WERI-Rb-1 (cell line): ENCODE data around the gene VAV3.

Experiments used
- DNase-seq: peaks from one replicate; pipeline ENCODE4 v3.0.0-alpha.2; 2020
- H3K27ac ChIP-seq: fragments of 250-450 bp; sonication (Bioruptor Pico); 2 replicates; pipeline ENCODE4 v1.5.1; 2020; ENCODE audit warnings: mild to moderate bottlenecking, moderate library complexity
- H3K27me3 ChIP-seq: fragments of 250-450 bp; sonication (Bioruptor Pico); 2 replicates; pipeline ENCODE4 v1.5.1; 2021; ENCODE audit warnings: mild to moderate bottlenecking, low read depth, moderate library complexity; ENCODE audit not compliant: insufficient read depth, severe bottlenecking
- H3K36me3 ChIP-seq: fragments of 250-450 bp; sonication (Bioruptor Pico); 2 replicates; pipeline ENCODE4 v1.5.1; 2020; ENCODE audit warnings: mild to moderate bottlenecking, moderate library complexity
- H3K4me3 ChIP-seq: 2 replicates; pipeline ENCODE4 v1.5.1; 2011; ENCODE audit warnings: low read depth, mild to moderate bottlenecking, control low read depth, low read length
- H3K9me3 ChIP-seq: fragments of 250-450 bp; sonication (Bioruptor Pico); 2 replicates; pipeline ENCODE4 v1.5.1; 2021; ENCODE audit warnings: mild to moderate bottlenecking, moderate library complexity; ENCODE audit not compliant: severe bottlenecking
- TF ChIP-seq, protein P1 (sequence below): IDR thresholded peaks from 2 replicates; pipeline ENCODE4 v1.5.1; 2011; ENCODE audit warnings: low read depth, mild to moderate bottlenecking, control low read depth, inconsistent platforms, low read length

Gene VAV3

DNA sequence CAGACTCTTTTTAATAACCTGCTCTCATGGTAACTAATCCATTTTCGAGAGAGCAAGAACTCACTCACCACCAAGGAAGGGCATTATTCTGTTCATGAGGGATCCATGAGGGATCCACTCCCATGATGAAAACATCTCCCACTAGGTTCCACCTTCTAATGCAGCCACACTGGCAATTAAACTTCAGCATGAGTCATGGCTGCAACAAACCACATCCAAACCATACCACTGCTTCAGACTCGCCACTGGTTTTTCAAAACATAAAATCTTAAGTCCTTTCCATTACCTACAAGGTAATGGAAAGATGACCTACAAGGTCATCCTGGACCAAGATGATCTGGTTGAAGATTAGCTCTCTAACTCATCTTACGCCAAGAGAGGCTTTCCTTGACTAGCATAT, 405.1 kb downstream of the VAV3 start:
- no peaks in the 10 kb centered on the region for H3K27me3 ChIP-seq
- TF ChIP-seq, protein P1, sequence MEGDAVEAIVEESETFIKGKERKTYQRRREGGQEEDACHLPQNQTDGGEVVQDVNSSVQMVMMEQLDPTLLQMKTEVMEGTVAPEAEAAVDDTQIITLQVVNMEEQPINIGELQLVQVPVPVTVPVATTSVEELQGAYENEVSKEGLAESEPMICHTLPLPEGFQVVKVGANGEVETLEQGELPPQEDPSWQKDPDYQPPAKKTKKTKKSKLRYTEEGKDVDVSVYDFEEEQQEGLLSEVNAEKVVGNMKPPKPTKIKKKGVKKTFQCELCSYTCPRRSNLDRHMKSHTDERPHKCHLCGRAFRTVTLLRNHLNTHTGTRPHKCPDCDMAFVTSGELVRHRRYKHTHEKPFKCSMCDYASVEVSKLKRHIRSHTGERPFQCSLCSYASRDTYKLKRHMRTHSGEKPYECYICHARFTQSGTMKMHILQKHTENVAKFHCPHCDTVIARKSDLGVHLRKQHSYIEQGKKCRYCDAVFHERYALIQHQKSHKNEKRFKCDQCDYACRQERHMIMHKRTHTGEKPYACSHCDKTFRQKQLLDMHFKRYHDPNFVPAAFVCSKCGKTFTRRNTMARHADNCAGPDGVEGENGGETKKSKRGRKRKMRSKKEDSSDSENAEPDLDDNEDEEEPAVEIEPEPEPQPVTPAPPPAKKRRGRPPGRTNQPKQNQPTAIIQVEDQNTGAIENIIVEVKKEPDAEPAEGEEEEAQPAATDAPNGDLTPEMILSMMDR, result no peak
- no peak for DNase-seq
- no peak overlapping the region for H3K27ac ChIP-seq
- H3K9me3 ChIP-seq, result no peaks in the 10 kb centered on the region
- no peaks in the 10 kb centered on the region for H3K36me3 ChIP-seq
- H3K4me3 ChIP-seq, result no peak overlapping the region

DNA sequence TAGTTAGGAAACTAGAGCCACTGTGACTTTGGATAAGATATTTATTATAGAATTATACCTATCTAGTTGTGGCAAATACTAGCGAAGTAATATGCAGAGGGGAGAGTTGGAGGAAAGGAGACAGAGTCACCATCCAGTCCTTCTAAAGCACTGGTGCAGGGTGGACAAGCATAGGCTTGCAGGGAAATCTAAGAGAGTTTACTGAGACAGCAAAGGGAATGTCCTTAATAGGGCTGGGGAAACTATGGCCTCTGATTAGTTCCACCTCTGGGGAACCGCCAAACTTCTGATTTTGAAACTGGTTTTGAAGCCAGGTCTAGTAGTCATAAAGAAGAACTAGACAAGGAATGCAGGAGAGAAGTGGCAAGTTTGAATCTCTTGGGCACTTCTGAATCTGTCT, 407.9 kb downstream of the VAV3 start:
- Histone ChIP-seq H3K4me3 (no peak overlapping the region), H3K27me3 (no peaks in the 10 kb centered on the region), H3K36me3 (no peaks in the 10 kb centered on the region), H3K27ac (no peak overlapping the region), H3K9me3 (no peaks in the 10 kb centered on the region)
- DNase-seq, result no peak
- TF ChIP-seq, protein P1, result no peak

DNA sequence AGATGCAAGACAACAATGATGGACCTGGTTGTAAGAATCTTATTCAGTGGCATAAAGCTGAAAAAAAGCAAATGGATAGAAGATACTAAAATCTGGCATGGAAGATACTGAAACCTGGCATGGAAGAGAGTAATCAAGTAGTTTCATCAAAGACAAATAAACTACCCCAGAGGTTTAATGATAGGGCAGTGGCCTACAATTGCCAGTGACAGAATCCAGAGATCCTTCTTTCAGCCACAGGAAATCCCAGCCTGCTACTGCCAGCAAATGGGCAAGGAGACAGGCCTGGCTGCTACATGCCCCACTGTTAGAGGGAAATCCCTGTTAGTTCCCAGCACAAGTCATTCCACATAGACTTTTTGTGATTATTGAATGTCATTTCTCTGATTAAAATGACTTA, 409.4 kb downstream of the VAV3 start:
- no peaks in the 10 kb centered on the region for H3K27me3 ChIP-seq
- H3K27ac ChIP-seq, result no peak overlapping the region
- DNase-seq, result no peak
- TF ChIP-seq, protein P1, result no peak
- no peaks in the 10 kb centered on the region for H3K9me3 ChIP-seq
- H3K36me3 ChIP-seq, result no peaks in the 10 kb centered on the region
- H3K4me3 ChIP-seq, result no peak overlapping the region

DNA sequence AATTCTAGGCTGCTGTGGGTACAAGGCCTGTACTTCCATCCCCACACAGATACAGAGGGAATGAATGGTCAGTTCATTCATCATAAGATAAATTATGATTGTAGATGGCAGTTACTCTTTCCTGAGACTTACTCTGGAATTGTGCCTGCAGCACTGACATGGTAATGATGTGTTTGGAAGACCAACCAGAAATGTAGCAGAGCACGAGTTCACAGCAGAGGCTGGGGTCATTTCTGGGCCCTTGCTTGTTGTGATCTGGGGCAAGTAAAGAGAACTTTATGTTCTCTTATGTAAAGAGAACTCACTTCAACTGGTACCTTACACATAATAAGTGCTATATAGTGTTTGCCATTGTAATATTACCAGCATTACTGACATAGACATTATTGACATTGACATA, 412.2 kb downstream of the VAV3 start:
- TF ChIP-seq, protein P1, result no peak
- H3K27ac ChIP-seq, result no peak overlapping the region
- H3K27me3 ChIP-seq, result no peaks in the 10 kb centered on the region
- DNase-seq, result no peak
- H3K9me3 ChIP-seq, result no peaks in the 10 kb centered on the region
- H3K36me3 ChIP-seq, result no peaks in the 10 kb centered on the region
- H3K4me3 ChIP-seq, result no peak overlapping the region

DNA sequence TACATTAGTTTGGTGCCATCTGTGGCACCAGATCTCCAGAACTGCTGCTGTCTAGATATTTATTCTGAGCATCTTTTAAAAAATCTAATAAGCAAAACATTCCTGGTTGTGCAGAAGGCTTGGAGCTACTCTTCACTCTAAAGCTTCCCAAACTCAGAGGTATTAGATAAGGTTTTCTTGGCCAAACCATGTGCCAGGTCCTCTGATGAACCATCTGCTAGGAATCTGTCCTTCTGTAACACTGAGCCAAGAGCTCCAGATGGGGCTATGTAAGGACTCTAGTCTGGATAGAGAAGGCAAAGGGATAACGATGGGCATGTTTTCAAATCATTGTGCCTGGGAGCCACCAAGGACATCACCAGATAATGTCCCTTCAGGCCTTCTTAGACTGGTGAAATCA, 413.5 kb downstream of the VAV3 start:
- Histone ChIP-seq H3K27me3 (no peaks in the 10 kb centered on the region), H3K9me3 (no peaks in the 10 kb centered on the region), H3K4me3 (no peak overlapping the region), H3K36me3 (no peaks in the 10 kb centered on the region), H3K27ac (no peak overlapping the region)
- TF ChIP-seq, protein P1, result no peak
- DNase-seq, result no peak

DNA sequence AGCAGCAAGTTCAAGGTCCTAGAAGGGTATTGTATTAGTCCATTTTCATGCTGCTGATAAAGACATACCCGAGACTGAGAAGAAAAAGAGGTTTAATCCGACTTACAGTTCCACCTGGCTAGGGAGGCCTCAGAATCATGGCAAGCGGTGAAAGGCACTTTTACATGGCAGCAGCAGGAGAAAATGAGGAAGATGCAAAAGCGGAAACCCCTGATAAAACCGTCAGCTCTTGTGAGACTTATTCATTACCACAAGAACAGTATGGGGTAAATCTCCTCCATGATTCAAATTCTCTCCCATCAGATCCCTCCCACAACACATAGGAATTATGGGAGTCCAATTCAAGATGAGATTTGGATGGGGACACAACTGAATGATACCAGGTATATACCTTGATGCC, 414.6 kb downstream of the VAV3 start:
- Histone ChIP-seq H3K4me3 (no peak overlapping the region), H3K36me3 (no peaks in the 10 kb centered on the region), H3K9me3 (no peaks in the 10 kb centered on the region), H3K27me3 (no peaks in the 10 kb centered on the region), H3K27ac (no peak overlapping the region)
- TF ChIP-seq, protein P1, result no peak
- DNase-seq, result no peak
